ENCODE results near the gene DEFB132. TPM values are rescaled to one million over a fixed set of nuclear protein-coding genes. Genes with fewer than 3 reads are reported as not detected.

The DEFB132 gene
- total and polyA plus RNA-seq, 2 donors (not counting 1 experiment from before 2014, with no cell fraction given), result not detected

DNA sequence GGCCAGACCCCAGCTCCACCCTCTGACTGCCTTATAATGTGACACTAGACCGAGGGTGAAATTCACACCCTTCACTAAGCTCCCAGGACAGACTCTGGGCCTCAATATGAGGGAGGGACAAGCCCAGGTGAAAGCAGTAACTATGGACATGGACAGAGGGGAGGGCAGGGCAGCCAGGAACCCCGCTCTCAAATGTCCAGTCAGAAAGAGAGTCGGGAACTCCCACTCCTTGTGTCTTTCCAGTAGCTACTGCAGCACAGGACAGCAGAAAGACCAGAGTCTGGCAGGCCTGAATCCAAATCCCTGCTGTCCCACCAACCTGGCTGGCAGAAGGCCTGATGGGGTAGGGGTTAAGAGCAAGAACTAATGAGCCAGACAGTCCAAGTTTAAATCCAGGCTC lies 26.6 kb downstream of the DEFB132 start:
- ChIA-PET CTCF (no interaction called here), POLR2A (interaction anchor here (0.5 kb wide), 1 partner anchor 180 kb away, joined by 3 read pairs; no protein-coding TSS in a partner anchor)
- intact Hi-C loops (cut with micrococcal nuclease), result no loop called here
- no peak overlapping the region for H3K9ac ChIP-seq (ENCODE audit: low read length)
- WGBS (ENCODE audit: insufficient coverage), result 20% methylated on average over 1 of the region's 3 CpGs
- no peak overlapping the region for H3K4me2 ChIP-seq (replicated peaks; ENCODE audit: low read depth, low read length, poor library complexity, severe bottlenecking)
- peaks cover 0 to 2% of the 10 kb centered on the region in 2 experiments for H3K36me3 ChIP-seq (replicated peaks in 1 of 2; ENCODE audit: control extremely low read depth in 1 of 2, control insufficient read depth in 1 of 2, extremely low read depth in 1 of 2, insufficient read depth in 2 of 2, low read length in 1 of 2)
- no peaks in the 10 kb centered on the region for H3K9me3 ChIP-seq (ENCODE audit: control extremely low read depth in 1 of 3, control insufficient read depth in 2 of 3, insufficient read depth in 1 of 3, low read length in 2 of 3)
- no peaks in the 10 kb centered on the region for H3K27me3 ChIP-seq (replicated peaks in 1 of 4; ENCODE audit: control extremely low read depth in 1 of 4, control insufficient read depth in 3 of 4, insufficient read depth in 4 of 4, low read length in 3 of 4)
- Mint-ChIP-seq H3K4me1 (peaks cover 2% of the 10 kb centered on the region), H3K4me3 (no peak overlapping the region), H3K9me3 (ENCODE audit: insufficient read depth) (no peaks in the 10 kb centered on the region), H3K27ac (no peak overlapping the region), H3K27me3 (no peaks in the 10 kb centered on the region)
- H3K27ac ChIP-seq (ENCODE audit: low read length in 2 of 2), result no peak overlapping the region
- no peaks in the 10 kb centered on the region for H4K20me1 ChIP-seq (ENCODE audit: control insufficient read depth, insufficient read depth, low read length, poor library complexity, severe bottlenecking)
- ATAC-seq (ENCODE audit: low read depth), result no peak
- DNase-seq, result no peak
- no peak overlapping the region for H3K4me3 ChIP-seq (ENCODE audit: control extremely low read depth in 1 of 5, extremely low read depth in 1 of 5, insufficient read depth in 1 of 5, low read depth in 2 of 5, low read length in 4 of 5)
- H2AFZ ChIP-seq (ENCODE audit: insufficient read depth, low read depth, low read length, poor library complexity, severe bottlenecking), result no peak overlapping the region
- no peak for TF ChIP-seq CTCF (IDR thresholded peaks at IDR 0.05)
- TF ChIP-seq EZH2 (IDR thresholded peaks at IDR 0.05; ENCODE audit: borderline replicate concordance, insufficient read depth, low read depth, low read length, poor library complexity, severe bottlenecking), result no peak
- H3K79me2 ChIP-seq (ENCODE audit: control insufficient read depth, insufficient read depth, low read length), result no peaks in the 10 kb centered on the region
- no peaks in the 10 kb centered on the region for H3K4me1 ChIP-seq (ENCODE audit: control insufficient read depth in 2 of 2, insufficient read depth in 2 of 2, low read length in 2 of 2)

- Histone ChIP-seq H2AFZ (ENCODE audit: insufficient read depth, low read depth, low read length, poor library complexity, severe bottlenecking) (no peak overlapping the region), H3K36me3 (replicated peaks in 1 of 2; ENCODE audit: control extremely low read depth in 1 of 2, control insufficient read depth in 1 of 2, extremely low read depth in 1 of 2, insufficient read depth in 2 of 2, low read length in 1 of 2) (no peaks in the 10 kb centered on the region), H3K9me3 (ENCODE audit: control extremely low read depth in 1 of 3, control insufficient read depth in 2 of 3, insufficient read depth in 1 of 3, low read length in 2 of 3) (no peaks in the 10 kb centered on the region), H3K27ac (ENCODE audit: low read length in 2 of 2) (no peak overlapping the region), H3K27me3 (replicated peaks in 1 of 4; ENCODE audit: control extremely low read depth in 1 of 4, control insufficient read depth in 3 of 4, insufficient read depth in 4 of 4, low read length in 3 of 4) (no peaks in the 10 kb centered on the region), H3K79me2 (ENCODE audit: control insufficient read depth, insufficient read depth, low read length) (peaks cover 3% of the 10 kb centered on the region), H4K20me1 (ENCODE audit: control insufficient read depth, insufficient read depth, low read length, poor library complexity, severe bottlenecking) (no peaks in the 10 kb centered on the region), H3K9ac (ENCODE audit: low read length) (no peak overlapping the region), H3K4me3 (ENCODE audit: control extremely low read depth in 1 of 5, extremely low read depth in 1 of 5, insufficient read depth in 1 of 5, low read depth in 2 of 5, low read length in 4 of 5) (no peak overlapping the region), H3K4me1 (ENCODE audit: control insufficient read depth in 2 of 2, insufficient read depth in 2 of 2, low read length in 2 of 2) (peaks cover 14 to 17% of the 10 kb centered on the region in 2 donors), H3K4me2 (replicated peaks; ENCODE audit: low read depth, low read length, poor library complexity, severe bottlenecking) (no peak overlapping the region)
- ATAC-seq (ENCODE audit: low read depth) (no peak), DNase-seq (no peak)
- intact Hi-C loops (cut with micrococcal nuclease), result no loop called here
- no peaks in the 10 kb centered on the region for H3K27me3 Mint-ChIP-seq
- no peak overlapping the region for H3K4me3 Mint-ChIP-seq
- TF ChIP-seq CTCF (IDR thresholded peaks at IDR 0.05) (no peak), EZH2 (IDR thresholded peaks at IDR 0.05; ENCODE audit: borderline replicate concordance, insufficient read depth, low read depth, low read length, poor library complexity, severe bottlenecking) (no peak)
- POLR2A ChIA-PET, result interaction anchor here (0.7 kb wide), 1 partner anchor 24 kb away, joined by 6 read pairs; no protein-coding TSS in a partner anchor
- CTCF ChIA-PET, result no interaction called here
- no peaks in the 10 kb centered on the region for H3K9me3 Mint-ChIP-seq (ENCODE audit: insufficient read depth)
- WGBS (ENCODE audit: insufficient coverage), result no CpG with 5 or more reads among the region's 2 CpGs
- peaks cover 6% of the 10 kb centered on the region for H3K4me1 Mint-ChIP-seq
- H3K27ac Mint-ChIP-seq, result peak overlapping the region; percentile 13
These were observed 29.0 kb downstream of the DEFB132 start for GRCh38 chr20:286508-286907.
